Upper lobe of left lung (tissue), 6 donors: ENCODE results near the gene RRH. TPM values are rescaled to one million over a fixed set of nuclear protein-coding genes. Genes with fewer than 3 reads are reported as not detected.
A peak's percentile ranks its signal among the peaks of the same experiment; 100 is the strongest.

Experiments
- ATAC-seq, 2 donors: fragments of 200-7000 bp; cut with Tn5 transposase; one replicate each; pipeline ENCODE4 v1.9.1; 2022; ENCODE audit warnings: mild to moderate bottlenecking in 2 of 2, moderate library complexity in 2 of 2; ENCODE audit not compliant: low FRiP score in 2 of 2
- DNase-seq, 2 donors: peaks; one replicate each; pipeline ENCODE4 v3.0.0-alpha.2; 2019 to 2020
- H3K27ac ChIP-seq, 4 donors: fragments of 200-600 bp; sonication (generic); one replicate each; pipeline ENCODE4 v1.5.1; 2016 to 2019
- H3K27me3 ChIP-seq, 4 donors: fragments of 200-600 bp; sonication (generic); one replicate each; pipeline ENCODE4 v1.5.1; 2017 to 2019
- H3K36me3 ChIP-seq, 4 donors: fragments of 200-600 bp; sonication (generic); one replicate each; pipeline ENCODE4 v1.5.1; 2016 to 2019
- H3K4me1 ChIP-seq, 4 donors: fragments of 200-600 bp; sonication (generic); one replicate each; pipeline ENCODE4 v1.5.1; 2018 to 2019
- H3K4me3 ChIP-seq, 4 donors: fragments of 200-600 bp; sonication (generic); one replicate each; pipeline ENCODE4 v1.5.1; 2017 to 2019; ENCODE audit warnings: mild to moderate bottlenecking in 2 of 4, moderate library complexity in 1 of 4
- H3K9me3 ChIP-seq, 4 donors: fragments of 200-600 bp; sonication (generic); one replicate each; pipeline ENCODE4 v1.5.1; 2018 to 2019
- EP300 ChIP-seq, 4 donors: sonication (generic); formaldehyde crosslinking; IDR thresholded peaks; one replicate each; pipeline ENCODE4 v1.5.1; 2017; ENCODE audit warnings: antibody characterized with exemption in 4 of 4, control low read depth in 2 of 4
- POLR2A ChIP-seq, 4 donors: fragments of 450-650 bp; IDR thresholded peaks; one replicate each; pipeline ENCODE4 v1.5.1; 2016 to 2017; ENCODE audit warnings: antibody characterized with exemption in 4 of 4, mild to moderate bottlenecking in 2 of 4
- POLR2AphosphoS5 ChIP-seq, 2 donors: sonication (generic); formaldehyde crosslinking; IDR thresholded peaks; one replicate each; pipeline ENCODE4 v1.5.1; 2017; ENCODE audit warnings: antibody characterized with exemption in 2 of 2
- WGBS, 2 donors: methylation state at CpG; one replicate each; pipeline ENCODE4 v1.1.5; 2017 to 2018; 5-methylcytosine and 5-hydroxymethylcytosine counted together
- total RNA-seq, 6 donors: library from RNA; depleted of rRNA in 4 of 6; stranded (reverse); fragments of >200 nt in 4 of 6; gene quantifications; one replicate each; pipeline versions ENCODE4 v1.1.0 to v1.2.1, GENCODE V29; 2016 to 2021
- TF ChIP-seq, protein P1 (sequence below), 6 experiments: fragments of 450-650 bp in 4 of 6; fragments of 200-600 bp in 2 of 6; sonication (generic) in 2 of 6; IDR thresholded peaks; one replicate each; pipeline ENCODE4 v1.5.1; 2016 to 2019; ENCODE audit warnings: antibody characterized with exemption in 6 of 6
- donor health status: DM: no; HTN: no; CAD: no; lungs with moderate emphysema.
- donor health status: DM: no; HTN: yes; CAD: no; lungs with severe emphysema.

The RRH gene
- total RNA-seq, 6 donors from 2014 or later: 0.46 TPM; not detected in 5

DNA sequence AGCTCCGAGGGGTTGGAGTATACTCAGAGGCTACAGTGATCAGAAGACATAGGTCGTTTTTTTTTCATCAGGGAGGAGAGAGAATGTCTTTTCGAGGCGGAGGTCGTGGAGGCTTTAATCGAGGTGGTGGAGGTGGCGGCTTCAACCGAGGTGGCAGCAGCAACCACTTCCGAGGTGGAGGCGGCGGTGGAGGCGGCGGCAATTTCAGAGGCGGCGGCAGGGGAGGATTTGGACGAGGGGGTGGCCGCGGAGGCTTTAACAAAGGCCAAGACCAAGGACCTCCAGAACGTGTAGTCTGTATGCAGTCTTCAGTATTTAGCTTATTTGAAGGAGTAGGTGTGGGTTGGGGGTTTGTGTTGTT is 11.7 kb upstream of the RRH start:
- Histone ChIP-seq H3K27ac (peak overlapping the region; percentile 82 to 89 (median 84)), H3K4me3 (peak overlapping the region; percentile 48 to 85 (median 74)), H3K4me1 (peaks cover 11 to 19% (median 14%) of the 10 kb centered on the region in 4 donors), H3K9me3 (no peaks in the 10 kb centered on the region), H3K27me3 (no peaks in the 10 kb centered on the region), H3K36me3 (peaks cover 0 to 22% (median 0%) of the 10 kb centered on the region in 4 donors)
- no peak for TF ChIP-seq POLR2AphosphoS5 (IDR thresholded peaks at IDR 0.05)
- TF ChIP-seq, protein P1, sequence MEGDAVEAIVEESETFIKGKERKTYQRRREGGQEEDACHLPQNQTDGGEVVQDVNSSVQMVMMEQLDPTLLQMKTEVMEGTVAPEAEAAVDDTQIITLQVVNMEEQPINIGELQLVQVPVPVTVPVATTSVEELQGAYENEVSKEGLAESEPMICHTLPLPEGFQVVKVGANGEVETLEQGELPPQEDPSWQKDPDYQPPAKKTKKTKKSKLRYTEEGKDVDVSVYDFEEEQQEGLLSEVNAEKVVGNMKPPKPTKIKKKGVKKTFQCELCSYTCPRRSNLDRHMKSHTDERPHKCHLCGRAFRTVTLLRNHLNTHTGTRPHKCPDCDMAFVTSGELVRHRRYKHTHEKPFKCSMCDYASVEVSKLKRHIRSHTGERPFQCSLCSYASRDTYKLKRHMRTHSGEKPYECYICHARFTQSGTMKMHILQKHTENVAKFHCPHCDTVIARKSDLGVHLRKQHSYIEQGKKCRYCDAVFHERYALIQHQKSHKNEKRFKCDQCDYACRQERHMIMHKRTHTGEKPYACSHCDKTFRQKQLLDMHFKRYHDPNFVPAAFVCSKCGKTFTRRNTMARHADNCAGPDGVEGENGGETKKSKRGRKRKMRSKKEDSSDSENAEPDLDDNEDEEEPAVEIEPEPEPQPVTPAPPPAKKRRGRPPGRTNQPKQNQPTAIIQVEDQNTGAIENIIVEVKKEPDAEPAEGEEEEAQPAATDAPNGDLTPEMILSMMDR (IDR thresholded peaks at IDR 0.05): no peak
- no peak for TF ChIP-seq POLR2A (IDR thresholded peaks at IDR 0.05)
- no peak for TF ChIP-seq EP300 (IDR thresholded peaks at IDR 0.05)
- DNase-seq: peak in 1 of 2 donors; percentile 81
- ATAC-seq: peak in 1 of 2 donors; percentile 22
- WGBS, 2 donors: 0% methylated on average over 19 of the region's 19 CpGs

DNA sequence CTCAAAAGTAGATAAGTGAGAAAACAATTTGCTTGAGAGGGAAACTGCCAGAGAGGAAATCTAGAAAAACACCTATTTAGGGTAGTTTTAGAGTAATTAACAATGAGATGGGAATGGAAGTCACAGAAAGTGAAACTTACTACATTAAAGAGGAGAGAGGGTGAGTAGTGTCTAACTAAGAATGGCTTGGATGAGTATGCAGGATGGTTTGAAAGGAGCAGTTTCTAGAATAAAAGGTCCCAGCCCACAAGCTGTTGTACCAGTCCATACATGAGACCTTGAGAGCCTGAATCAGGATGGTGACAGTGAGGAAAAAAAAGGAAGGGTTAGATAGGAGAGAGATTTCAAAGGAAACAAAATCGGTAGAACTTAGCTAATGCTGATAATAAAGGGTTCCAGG is 10.9 kb upstream of the RRH start:
- peaks cover 11 to 19% (median 14%) of the 10 kb centered on the region in 4 donors for H3K4me1 ChIP-seq
- H3K27me3 ChIP-seq: no peaks in the 10 kb centered on the region
- no peak for ATAC-seq
- TF ChIP-seq EP300 (IDR thresholded peaks at IDR 0.05) (no peak), POLR2AphosphoS5 (IDR thresholded peaks at IDR 0.05) (no peak), POLR2A (IDR thresholded peaks at IDR 0.05) (no peak)
- TF ChIP-seq, protein P1 (IDR thresholded peaks at IDR 0.05): no peak
- WGBS, 2 donors: 62 to 67% methylated on average over 1 of the region's 1 CpG
- no peak overlapping the region for H3K27ac ChIP-seq
- H3K36me3 ChIP-seq: peaks cover 0 to 26% (median 0%) of the 10 kb centered on the region in 4 donors
- peak overlapping the region in 1 of 4 donors; percentile 67 for H3K4me3 ChIP-seq
- DNase-seq: no peak
- no peaks in the 10 kb centered on the region for H3K9me3 ChIP-seq

- Histone ChIP-seq H3K4me3 (no peak overlapping the region), H3K27me3 (no peaks in the 10 kb centered on the region), H3K9me3 (no peaks in the 10 kb centered on the region), H3K27ac (no peak overlapping the region), H3K4me1 (peaks cover 11 to 19% (median 14%) of the 10 kb centered on the region in 4 donors), H3K36me3 (peaks cover 2 to 39% (median 4%) of the 10 kb centered on the region in 4 donors)
- ATAC-seq (no peak), DNase-seq (no peak)
- no peak for TF ChIP-seq POLR2A (IDR thresholded peaks at IDR 0.05)
- TF ChIP-seq, protein P1 (IDR thresholded peaks at IDR 0.05): no peak
- no peak for TF ChIP-seq POLR2AphosphoS5 (IDR thresholded peaks at IDR 0.05)
- TF ChIP-seq EP300 (IDR thresholded peaks at IDR 0.05): no peak
- 94 to 97% methylated on average over 4 of the region's 4 CpGs for WGBS, 2 donors
These were observed 9.5 kb upstream of the RRH start for GRCh38 chr4:109818268-109818667.

GRCh38 chr4:109820563-109820962 is 7.2 kb upstream of the RRH start:
- H3K27ac ChIP-seq: no peak overlapping the region
- H3K36me3 ChIP-seq: peaks cover 4 to 61% (median 5%) of the 10 kb centered on the region in 4 donors
- no peaks in the 10 kb centered on the region for H3K9me3 ChIP-seq
- peaks cover 11 to 19% (median 12%) of the 10 kb centered on the region in 4 donors for H3K4me1 ChIP-seq
- TF ChIP-seq POLR2AphosphoS5 (IDR thresholded peaks at IDR 0.05) (no peak), EP300 (IDR thresholded peaks at IDR 0.05) (no peak), POLR2A (IDR thresholded peaks at IDR 0.05) (no peak)
- H3K27me3 ChIP-seq: no peaks in the 10 kb centered on the region
- H3K4me3 ChIP-seq: no peak overlapping the region
- ATAC-seq: no peak
- no peak for DNase-seq
- WGBS, 2 donors: 84 to 85% methylated on average over 2 of the region's 2 CpGs

DNA sequence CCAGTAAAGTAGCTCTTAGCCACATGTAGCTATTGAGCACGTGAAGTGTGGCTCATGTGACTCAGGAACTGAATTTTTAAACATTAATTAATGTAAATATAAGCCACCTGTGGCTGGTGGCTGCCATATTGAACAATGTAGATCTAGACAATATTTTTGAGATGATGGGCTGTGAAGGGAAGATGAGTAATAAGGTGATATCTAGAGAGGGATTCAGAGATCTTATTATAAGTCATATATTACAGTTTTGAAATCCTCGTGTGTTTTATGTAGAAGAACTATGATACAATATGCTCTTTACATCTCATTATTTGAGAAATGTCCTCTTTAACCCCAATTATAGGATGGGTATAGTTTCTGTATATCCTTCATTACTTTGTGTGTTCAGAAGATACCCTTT is 6.6 kb upstream of the RRH start:
- no peak for DNase-seq
- H3K27ac ChIP-seq: no peak overlapping the region
- whole genome bisulfite sequencing, 2 donors: 52 to 76% methylated on average over 2 of the region's 2 CpGs
- peaks cover 4 to 61% (median 5%) of the 10 kb centered on the region in 4 donors for H3K36me3 ChIP-seq
- H3K9me3 ChIP-seq: no peaks in the 10 kb centered on the region
- ATAC-seq: no peak
- no peaks in the 10 kb centered on the region for H3K27me3 ChIP-seq
- H3K4me1 ChIP-seq: peaks cover 9 to 16% (median 10%) of the 10 kb centered on the region in 4 donors
- no peak overlapping the region for H3K4me3 ChIP-seq
- no peak for TF ChIP-seq POLR2A (IDR thresholded peaks at IDR 0.05)
- TF ChIP-seq POLR2AphosphoS5 (IDR thresholded peaks at IDR 0.05): no peak
- TF ChIP-seq, protein P1 (IDR thresholded peaks at IDR 0.05): no peak
- no peak for TF ChIP-seq EP300 (IDR thresholded peaks at IDR 0.05)
